ENCODE data around the gene ITGB5.

DNA sequence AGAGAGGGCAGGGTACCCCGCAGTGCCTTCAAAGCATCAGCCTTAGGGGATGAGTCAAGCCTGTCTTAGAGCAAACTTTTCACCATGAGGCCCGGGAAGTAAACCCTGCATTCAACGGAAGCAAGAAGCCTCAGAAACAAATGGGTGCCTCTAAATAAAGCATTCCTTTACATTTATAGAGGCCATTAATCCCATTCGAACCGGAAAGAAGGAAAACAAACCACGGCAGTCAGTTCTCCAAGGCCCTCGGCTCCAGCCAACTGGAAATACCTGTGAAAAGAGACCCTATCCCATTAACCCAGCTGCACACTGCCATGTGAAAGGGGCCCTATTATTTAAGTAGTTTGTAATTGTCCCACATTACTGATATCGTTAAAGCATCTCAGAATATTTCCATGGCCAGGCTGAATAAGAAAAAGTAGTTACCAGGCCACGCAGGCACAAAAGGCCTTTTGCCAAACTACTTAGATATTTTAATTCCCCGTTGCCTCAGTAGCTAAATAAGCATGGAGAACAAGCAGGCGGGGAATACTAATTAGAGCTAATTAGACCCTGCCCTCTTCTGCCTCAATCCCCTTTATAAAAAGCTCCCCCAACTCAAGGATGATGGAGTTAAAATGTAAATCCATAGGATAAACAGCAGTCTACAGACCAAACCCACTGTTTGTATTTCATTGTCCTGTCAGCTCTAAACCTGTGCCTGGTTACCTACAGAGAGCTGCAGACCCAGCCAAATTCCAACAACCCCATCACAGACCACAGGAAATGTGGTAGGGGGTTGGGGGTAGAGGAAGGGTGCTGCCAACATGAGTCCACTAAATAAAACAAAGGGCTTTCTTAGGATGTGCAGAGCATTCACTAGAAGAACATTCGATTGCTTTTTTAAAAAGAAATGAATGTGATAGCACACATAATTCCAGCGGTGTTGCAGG is 4.1 kb downstream of the ITGB5 start:
- TF ChIP-seq CTCF (IDR thresholded peaks at IDR 0.05) = no peak
- TF ChIP-seq POLR2A (IDR thresholded peaks at IDR 0.05) = no peak
